ENCODE results near the gene ZSCAN2. TPM values are rescaled to one million over a fixed set of nuclear protein-coding genes. Genes with fewer than 3 reads are reported as not detected.

ZSCAN2 gene
- total RNA-seq, 1 donor from 2014 or later = 20.7 TPM

DNA sequence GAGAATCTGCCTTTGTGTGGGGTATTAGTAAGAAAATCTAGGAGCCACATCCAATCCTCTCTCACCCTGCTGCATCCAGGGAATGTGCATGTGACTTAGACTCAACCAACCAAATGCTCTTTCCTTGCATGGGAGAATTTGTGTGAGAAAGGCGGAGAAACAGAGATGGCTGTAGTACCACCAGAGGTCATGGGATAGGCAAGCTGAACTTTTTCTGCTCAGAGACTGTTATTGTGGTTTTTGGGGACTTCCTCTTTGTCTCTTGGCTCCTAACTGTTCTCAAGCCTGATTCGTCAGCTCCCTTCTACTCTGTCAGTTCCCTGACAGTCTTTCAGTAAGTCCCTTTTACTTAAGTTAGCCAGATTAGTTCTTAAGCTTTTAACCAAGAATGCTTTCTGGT lies 2.6 kb upstream of the ZSCAN2 start:
- no peak for DNase-seq (ENCODE audit: extremely low read depth, low read depth, low spot score)

DNA sequence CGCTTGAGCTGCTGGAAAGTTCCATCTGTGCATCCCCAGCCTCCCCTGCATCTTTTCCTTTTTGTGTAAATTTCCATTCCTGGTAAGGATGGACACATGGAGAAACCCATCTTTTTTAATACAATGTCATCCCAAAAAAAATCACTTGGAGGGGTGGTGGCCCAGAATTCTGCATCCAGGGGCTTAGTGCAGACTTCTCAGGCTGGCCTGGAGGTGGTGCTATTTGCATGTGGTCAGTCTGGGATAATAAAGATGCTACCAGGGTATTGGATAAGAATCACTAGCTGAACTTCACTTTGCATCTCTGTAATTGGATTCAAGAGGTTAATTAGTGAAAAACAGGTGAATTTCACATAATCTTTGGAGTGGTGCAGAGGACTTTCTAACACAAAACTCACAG lies 1.8 kb upstream of the ZSCAN2 start:
- DNase-seq (ENCODE audit: extremely low read depth, low read depth, low spot score) = no peak

DNA sequence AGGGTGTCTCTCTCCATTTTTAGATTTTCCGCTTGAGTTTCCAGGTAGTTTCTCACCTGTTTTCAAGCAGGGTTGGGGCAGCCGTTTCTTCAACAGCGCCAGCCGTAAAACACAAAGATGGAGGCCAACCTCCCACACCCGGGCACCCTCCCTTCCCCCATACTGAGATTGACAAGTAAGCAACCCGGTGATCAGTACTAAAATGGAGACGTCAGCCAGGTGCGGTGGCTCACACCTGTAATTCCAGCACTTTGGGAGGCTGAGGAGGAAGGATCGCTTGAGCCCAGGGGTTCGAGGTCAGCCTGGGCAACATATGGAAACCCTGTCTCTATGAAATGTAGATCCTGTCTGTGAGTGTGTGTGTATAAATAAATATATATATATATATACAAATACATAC lies 903 bp upstream of the ZSCAN2 start:
- DNase-seq (ENCODE audit: extremely low read depth, low read depth, low spot score) = no peak

DNA sequence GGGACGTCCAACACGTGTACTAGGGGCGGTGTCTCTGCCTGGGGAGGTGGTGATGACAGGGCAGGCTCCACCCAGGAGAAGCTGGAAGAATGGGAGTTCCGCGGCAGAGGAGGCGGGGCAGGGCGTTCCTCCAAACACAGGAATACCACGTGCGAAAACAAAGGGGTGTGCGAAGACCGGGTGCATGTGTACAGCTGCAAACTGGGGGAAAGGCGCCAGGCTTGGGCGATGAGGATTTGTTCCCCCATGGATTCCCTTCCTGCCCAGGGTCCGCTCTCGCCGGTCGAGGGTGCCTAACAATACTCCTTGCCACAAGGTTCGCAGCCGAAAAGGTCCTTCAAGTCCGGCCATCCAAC lies 500 bp upstream of the ZSCAN2 start:
- no peak for DNase-seq (ENCODE audit: extremely low read depth, low read depth, low spot score)

DNA sequence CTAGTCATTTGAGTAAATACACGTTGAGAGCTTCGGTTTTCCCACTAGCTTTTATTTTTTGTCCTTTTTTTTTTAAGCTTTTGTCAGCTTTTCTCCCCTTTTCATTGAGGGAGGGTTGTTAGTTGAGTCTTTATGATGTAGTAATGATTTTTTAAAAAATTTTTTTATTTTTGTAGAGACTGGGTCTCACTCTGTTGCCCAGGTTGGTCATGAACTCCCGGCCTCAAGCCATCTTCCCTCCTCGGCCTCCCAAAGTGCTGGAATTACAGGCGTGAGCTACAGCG lies 688 bp downstream of the ZSCAN2 start:
- DNase-seq (ENCODE audit: extremely low read depth, low read depth, low spot score) = no peak

DNA sequence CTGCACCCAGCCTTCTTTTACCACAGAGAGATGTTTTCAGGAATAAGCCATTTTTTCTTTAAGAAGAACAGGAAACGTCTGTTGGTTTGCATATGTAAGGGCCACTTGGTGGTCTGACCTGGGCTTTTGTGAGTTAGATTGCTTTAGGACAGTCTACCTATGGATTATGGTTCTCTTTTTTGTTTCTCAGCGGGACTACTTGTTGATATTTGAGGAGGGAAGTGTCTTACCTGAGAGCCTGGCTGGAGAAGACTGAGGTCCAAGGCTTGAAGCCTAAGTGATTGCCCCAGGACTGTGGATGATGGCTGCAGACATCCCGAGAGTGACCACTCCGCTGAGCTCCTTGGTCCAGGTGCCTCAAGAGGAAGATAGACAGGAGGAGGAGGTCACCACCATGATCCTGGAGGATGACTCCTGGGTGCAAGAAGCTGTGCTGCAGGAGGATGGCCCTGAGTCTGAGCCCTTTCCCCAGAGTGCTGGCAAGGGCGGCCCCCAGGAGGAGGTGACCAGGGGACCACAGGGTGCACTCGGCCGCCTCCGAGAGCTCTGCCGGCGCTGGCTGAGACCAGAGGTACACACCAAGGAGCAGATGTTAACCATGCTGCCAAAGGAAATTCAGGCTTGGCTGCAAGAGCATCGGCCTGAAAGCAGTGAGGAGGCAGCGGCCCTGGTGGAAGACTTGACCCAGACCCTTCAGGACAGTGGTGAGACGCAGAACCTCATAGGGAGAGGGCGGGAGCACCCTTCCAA lies 3.0 kb downstream of the ZSCAN2 start:
- no peak for DNase-seq (ENCODE audit: extremely low read depth, low read depth, low spot score)

DNA sequence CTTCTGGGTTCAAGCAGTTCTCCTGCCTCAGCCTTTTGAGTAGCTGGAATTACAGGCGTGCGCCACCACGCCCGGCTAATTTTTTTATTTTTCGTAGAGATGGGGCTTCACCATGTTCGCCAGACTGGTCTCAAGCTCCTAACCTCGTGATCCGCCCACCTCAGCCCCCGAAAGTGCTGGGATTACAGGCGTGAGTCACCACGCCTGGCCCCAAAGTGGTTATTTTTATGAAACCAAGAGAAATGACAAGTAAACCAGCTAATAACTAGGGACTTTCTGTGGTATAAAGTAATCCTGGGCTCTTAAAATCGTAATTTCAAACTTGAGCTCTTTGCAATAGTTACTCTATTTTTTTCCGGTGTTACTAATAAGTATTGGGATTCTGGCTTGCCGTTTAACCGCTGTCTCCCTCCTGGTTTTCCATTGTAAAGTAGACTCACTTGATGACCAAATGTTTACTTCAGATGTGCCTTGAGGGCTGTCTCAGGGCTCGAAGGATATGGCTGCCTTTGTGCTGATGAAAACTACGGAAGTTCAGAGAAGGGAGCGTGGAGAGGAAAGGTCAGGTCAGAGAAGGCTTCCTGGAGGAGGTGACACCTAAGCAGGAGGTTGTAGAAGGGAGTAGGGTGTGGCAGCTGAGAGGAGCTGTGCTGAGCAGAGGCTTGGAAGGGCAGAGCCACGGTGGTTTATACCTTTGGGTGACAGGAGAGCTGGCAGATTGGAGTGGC lies 4.2 kb downstream of the ZSCAN2 start:
- DNase-seq (ENCODE audit: extremely low read depth, low read depth, low spot score) = no peak

DNA sequence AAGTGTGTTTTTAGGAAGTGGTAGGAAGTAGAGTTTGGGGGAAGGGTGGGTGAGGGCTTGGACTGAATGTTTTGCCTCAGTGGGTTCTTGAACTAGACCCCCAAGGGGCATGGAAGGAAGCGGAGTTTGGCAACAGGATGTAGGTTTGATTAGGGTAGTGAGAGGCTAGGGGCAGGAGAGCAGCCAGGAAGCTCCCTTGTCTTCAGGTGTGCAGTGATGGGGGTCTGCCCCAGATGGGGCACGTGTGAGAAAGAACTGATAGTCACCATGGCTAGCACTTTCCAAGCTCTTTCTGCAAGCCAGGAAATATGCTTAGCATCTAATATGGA lies 4.7 kb downstream of the ZSCAN2 start:
- DNase-seq (ENCODE audit: extremely low read depth, low read depth, low spot score) = no peak

DNA sequence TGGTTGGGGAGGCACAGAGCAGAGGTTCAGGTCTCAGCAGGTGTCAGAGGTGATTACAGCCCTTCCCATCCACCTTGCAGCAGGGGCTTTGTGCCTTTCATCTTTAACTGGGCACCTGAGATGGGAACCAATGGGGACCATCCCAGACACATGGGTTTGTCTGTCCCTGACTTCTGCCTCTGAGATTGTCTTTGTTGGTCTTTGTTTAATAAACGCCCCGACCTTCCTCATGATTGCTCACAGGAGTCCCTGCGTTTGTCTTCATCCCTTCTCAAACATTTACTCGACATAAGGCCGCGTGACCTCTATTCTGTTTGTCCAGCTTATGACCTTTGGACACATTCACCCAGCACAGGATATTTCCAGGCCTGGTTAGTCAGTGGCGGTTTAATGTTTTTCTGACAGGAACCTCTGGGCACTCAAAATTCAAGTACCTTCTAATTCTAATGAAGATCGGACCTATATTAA lies 5.9 kb downstream of the ZSCAN2 start:
- no peak for DNase-seq (ENCODE audit: extremely low read depth, low read depth, low spot score)

DNA sequence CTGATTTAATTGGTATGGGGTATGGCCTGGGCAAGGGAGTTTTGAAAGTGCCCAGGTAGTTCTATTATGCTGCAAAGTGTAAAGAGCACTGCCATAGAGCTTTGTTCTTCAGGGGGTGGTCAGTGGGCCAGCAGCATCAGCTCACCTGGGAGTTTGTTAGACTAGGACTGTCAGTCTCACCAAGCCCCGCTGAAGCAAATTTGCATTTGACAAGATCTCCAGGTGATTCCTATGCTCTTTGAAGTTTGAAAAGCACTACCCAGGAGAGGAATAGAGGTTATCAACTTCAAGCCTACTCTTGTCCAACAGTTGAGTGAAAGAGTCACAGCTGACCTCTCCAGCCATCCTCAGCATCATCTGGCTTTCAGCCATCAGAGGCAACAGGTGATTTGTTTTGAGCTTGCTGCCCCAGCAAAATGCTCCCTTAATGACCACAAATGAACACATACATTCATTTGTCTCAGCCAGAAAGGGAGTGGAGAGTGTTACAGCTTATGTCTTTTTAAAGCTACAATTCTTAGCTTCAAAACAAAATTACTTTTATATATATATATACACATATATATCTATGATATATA lies 8.0 kb downstream of the ZSCAN2 start:
- no peak for DNase-seq (ENCODE audit: extremely low read depth, low read depth, low spot score)

DNA sequence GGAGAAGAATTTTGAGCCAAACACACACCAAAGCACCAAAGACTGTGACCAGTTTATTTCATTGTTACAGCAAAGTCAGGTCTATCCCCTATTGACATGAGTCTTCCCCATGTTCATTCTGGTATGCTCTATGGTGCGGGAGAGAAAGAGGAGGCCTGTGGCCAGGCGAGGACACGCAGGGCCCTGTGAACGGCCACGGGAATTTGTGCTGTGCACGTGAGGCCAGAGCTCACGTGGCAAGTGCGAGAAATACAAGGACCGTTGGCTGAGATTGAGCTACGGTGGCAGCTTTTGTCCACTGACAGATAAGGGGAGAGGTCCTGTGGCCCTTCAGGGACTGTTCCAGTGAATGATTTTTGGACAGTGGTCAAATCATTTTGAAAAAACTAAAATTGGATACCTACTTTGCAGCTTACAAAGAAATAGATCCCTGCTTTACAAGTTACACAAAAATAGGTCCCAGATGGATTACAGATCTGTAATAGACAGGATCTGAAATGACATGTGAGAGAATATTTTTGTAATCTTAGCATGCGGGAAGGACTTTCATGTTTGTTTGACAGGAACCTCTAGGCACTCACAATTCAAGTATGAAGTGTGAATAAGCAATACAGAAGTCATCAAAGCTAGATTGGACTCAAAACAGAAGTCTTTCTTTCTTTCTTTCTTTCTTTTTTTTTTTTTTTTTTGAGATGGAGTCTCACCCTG lies 9.2 kb downstream of the ZSCAN2 start:
- no peak for DNase-seq (ENCODE audit: extremely low read depth, low read depth, low spot score)

DNA sequence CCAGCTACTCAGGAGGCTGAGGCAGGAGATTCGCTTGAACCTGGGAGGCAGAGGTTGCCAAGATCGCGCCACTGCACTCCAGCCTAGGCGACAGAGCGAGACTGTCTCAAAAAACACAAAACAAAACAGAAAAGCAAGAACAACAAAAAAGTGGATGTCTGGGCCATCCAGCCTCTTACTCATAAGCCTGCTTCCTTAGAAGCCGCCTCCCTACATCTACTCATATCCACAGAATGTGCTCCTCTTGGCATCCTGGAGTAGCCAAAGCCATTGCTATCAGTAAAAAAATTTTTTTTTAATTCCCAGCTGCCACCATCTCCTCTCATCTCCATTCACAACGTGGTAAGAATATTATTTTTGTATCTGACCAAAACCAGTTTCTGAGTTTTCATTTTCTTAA lies 10.8 kb downstream of the ZSCAN2 start:
- DNase-seq (ENCODE audit: extremely low read depth, low read depth, low spot score) = no peak

DNA sequence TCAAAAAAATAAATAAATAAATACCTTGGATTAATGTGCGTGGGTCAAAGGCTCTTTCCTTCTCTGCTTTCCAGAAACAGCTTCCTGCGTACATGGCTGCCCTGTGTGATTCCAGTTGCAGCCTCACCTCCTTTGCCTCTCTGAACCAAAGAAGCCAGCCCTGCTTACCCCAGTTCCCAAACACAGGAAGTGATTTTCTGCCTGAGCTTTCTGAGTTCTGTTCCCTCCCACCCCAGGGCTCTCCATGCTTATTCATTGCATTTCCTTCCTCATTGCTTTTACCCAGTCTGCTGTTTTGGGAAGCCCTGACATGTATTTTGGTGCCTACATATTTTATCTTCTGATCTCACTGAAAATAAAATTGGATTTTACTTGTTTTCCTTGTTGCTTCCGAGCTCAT lies 15.4 kb downstream of the ZSCAN2 start:
- no peak for DNase-seq (ENCODE audit: extremely low read depth, low read depth, low spot score)

DNA sequence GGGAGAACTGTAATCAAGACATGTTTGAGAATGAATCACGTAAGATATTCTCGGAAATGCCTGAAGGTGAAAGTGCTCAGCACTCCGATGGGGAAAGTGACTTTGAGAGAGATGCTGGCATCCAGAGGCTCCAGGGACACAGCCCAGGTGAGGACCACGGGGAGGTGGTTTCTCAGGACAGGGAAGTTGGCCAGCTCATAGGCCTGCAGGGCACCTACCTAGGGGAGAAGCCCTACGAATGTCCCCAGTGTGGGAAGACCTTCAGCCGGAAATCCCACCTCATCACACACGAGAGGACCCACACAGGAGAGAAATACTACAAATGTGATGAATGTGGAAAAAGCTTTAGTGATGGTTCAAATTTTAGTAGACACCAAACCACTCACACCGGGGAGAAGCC lies 19.8 kb downstream of the ZSCAN2 start:
- no peak for DNase-seq (ENCODE audit: extremely low read depth, low read depth, low spot score)

DNA sequence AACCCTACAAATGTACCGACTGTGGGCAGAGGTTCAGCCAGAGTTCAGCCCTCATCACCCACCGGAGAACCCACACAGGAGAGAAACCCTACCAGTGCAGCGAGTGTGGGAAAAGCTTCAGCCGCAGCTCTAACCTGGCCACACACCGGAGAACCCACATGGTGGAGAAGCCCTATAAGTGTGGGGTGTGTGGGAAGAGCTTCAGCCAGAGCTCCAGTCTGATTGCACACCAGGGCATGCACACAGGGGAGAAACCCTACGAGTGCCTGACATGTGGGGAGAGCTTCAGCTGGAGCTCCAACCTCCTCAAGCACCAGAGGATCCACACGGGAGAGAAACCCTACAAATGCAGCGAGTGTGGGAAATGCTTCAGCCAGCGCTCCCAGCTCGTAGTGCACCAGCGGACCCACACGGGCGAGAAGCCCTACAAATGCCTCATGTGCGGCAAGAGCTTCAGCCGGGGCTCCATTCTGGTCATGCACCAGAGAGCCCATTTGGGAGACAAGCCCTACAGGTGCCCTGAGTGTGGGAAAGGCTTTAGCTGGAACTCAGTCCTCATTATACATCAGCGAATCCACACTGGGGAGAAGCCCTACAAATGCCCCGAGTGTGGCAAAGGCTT lies 20.7 kb downstream of the ZSCAN2 start:
- no peak for DNase-seq (ENCODE audit: extremely low read depth, low read depth, low spot score)

DNA sequence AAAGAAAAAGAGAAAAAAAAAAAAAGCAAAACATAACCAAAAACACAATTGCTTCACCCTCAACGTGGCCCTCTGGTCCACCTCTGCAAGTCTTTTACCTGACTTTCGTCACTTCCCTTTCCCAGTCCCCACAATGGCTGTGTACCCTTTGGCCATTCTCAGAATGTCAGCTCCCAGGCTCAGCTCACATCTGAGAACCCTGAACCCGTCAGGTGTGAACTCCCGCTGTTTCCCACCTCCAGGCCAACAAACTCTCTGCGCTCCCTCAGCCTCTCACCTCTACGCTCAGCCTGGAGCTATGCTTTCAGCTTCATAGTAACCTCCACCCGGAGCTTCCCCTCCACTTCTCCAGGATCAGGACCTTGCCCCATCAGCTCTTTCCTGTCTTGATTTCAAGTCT lies 23.6 kb downstream of the ZSCAN2 start:
- no peak for DNase-seq (ENCODE audit: extremely low read depth, low read depth, low spot score)

DNA sequence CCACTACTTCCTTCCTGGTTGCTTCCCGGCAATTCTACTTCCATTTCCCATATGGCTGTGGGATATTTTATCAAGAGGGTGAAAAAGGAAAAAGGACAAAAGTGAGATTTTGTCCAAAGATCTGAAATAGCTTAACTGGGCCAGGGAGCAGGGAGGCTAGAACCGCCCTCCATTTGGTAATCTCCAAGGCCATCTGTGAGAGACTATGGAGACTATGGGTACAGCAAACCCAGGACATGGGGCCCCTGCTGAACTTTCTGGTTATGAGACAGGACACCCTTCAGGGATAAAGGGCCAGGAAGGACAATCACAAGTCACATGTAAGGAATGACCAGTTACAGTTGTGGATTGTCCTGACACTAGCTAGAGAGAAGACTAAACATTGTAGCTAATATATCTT lies 24.3 kb downstream of the ZSCAN2 start:
- DNase-seq (ENCODE audit: extremely low read depth, low read depth, low spot score) = no peak

DNA sequence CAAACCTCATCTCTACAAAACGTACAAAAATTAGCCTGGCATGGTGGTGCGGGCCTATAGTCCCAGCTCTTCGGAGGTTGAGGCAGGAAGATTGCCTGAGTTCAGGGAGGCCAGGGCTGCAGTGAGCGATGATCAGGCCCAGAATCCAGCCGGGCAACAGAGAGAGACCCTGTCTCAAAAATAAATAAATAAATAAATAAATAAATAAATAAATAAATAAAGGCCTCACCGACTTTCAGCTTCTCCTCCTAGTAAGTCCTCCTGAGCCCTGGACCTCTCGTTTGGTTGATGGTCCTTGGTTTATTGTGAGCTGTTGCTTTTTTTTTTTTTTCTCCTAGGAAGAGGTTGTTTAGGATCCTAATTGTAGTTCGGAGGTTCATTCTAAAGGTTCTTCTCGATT lies 28.2 kb downstream of the ZSCAN2 start:
- no peak for DNase-seq (ENCODE audit: extremely low read depth, low read depth, low spot score)

DNA sequence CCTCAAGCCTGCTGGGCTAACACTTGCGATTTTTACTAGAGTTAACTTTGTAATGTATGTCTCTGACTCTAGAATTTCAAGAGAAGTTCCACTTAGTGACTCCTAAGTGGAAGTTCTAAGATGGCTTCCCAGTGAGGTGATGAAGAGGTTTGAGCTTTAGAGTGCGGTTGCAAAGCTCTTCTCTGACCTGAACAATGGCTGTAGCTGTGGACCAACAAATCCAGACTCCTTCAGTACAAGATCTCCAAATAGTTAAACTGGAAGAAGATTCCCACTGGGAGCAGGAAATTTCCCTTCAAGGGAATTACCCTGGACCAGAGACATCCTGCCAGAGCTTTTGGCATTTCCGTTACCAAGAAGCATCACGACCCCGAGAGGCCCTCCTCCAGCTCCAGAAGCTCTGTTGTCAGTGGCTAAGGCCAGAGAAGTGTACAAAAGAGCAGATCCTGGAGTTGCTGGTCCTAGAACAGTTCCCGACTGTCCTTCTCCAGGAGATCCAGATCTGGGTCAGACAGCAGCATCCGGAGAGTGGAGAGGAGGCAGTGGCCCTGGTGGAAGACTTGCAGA lies 31.0 kb downstream of the ZSCAN2 start:
- no peak for DNase-seq (ENCODE audit: extremely low read depth, low read depth, low spot score)

DNA sequence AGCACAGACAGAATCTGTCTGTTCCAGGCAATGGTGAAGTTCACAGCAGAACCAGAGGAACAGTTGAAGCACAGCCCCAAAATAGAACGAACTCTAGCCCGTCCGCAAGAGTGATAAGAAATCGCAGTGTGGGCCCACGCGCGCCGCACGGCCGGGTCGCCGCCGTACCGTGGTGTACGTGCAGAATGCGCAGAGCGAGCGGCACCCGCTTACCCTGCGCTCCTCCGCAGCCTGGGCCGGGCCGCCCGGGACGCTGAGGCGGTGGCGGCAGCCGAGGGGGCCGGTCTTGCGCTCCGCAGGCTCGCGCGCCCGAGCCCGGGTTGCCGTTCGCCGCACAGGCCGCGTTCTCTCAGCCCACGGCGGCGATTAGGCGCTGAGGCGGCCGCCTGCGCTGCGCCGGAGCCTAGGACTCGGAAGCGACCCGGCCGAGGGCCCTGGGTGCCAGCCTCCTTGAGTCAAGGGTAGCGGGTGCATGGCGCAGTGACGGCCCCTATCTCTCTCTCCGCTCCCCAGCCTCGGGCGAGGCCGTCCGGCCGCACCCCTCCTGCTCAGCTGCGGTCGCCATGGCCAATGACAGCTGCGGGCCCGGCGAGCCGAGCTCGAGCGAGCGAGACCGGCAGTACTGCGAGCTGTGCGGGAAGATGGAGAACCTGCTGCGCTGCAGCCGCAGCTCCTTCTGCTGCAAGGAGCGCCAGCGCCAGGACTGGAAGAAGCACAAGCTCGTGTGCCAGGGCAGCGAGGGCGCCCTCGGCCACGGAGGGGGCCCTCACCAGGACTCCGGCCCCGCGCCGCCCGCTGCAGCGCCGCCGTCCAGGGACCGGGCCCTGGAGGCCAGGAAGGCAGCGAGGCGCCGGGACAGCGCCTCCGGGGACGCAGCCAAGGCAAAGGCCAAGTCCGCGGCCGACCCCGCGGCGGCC lies 32.8 kb downstream of the ZSCAN2 start:
- DNase-seq (ENCODE audit: extremely low read depth, low read depth, low spot score) = no peak

Measured in glomerular endothelial cell (primary cell).